MM.1S (cell line): ENCODE data around the gene TUBGCP3.
"Not testable (repeated sequence)": the region's sequence is repeated elsewhere in the genome, so short reads cannot be mapped to it uniquely, and the experiment has no call there.

Experiments used
- DNase-seq: peaks from one replicate; pipeline ENCODE4 v3.0.0-alpha.2; 2015
- H2AFZ ChIP-seq: fragments of 300-600 bp; sonication (generic); 2 replicates; pipeline ENCODE4 v1.6.0; 2016; ENCODE audit warnings: antibody characterized with exemption, low read length
- H3F3A ChIP-seq: fragments of 300-600 bp; sonication (generic); 2 replicates; pipeline ENCODE4 v1.6.1; 2016; ENCODE audit warnings: mild to moderate bottlenecking, antibody characterized with exemption, low read length, moderate library complexity, mixed read lengths; ENCODE audit not compliant: insufficient read depth
- H3K27ac ChIP-seq: fragments of 300-600 bp; sonication (generic); 2 replicates; pipeline ENCODE4 v1.5.1; 2016; ENCODE audit warnings: mild to moderate bottlenecking, low read length
- H3K27me3 ChIP-seq: fragments of 300-600 bp; sonication (generic); replicated peaks from 2 replicates; pipeline ENCODE4 v1.6.0; 2016; ENCODE audit warnings: low read length; ENCODE audit not compliant: insufficient read depth
- H3K36me3 ChIP-seq: fragments of 300-600 bp; sonication (generic); replicated peaks from 2 replicates; pipeline ENCODE4 v1.6.1; 2016; ENCODE audit warnings: mild to moderate bottlenecking, low read length, mixed read lengths; ENCODE audit not compliant: insufficient read depth
- H3K4me1 ChIP-seq: fragments of 300-600 bp; sonication (generic); 2 replicates; pipeline ENCODE4 v1.6.1; 2016; ENCODE audit warnings: low read length, mixed read lengths
- H3K4me2 ChIP-seq: fragments of 300-600 bp; sonication (generic); 2 replicates; pipeline ENCODE4 v1.6.0; 2016; ENCODE audit warnings: low read depth, low read length
- H3K4me3 ChIP-seq: fragments of 300-600 bp; sonication (generic); 2 replicates; pipeline ENCODE4 v1.5.1; 2016; ENCODE audit warnings: low read length, mixed read lengths
- H3K79me2 ChIP-seq: fragments of 300-600 bp; sonication (generic); 2 replicates; pipeline ENCODE4 v1.6.1; 2016; ENCODE audit warnings: mixed run types, low read length, mixed read lengths
- H3K9ac ChIP-seq: fragments of 300-600 bp; sonication (generic); 2 replicates; pipeline ENCODE4 v1.6.1; 2016; ENCODE audit warnings: low read length, mixed read lengths
- H3K9me2 ChIP-seq: fragments of 300-600 bp; sonication (generic); replicated peaks from 2 replicates; pipeline ENCODE4 v1.6.1; 2016; ENCODE audit warnings: mild to moderate bottlenecking, low read length, mixed read lengths; ENCODE audit not compliant: insufficient read depth
- H3K9me3 ChIP-seq: fragments of 300-600 bp; sonication (generic); replicated peaks from 2 replicates; pipeline ENCODE4 v1.6.1; 2016; ENCODE audit warnings: mild to moderate bottlenecking, low read length, mixed read lengths; ENCODE audit not compliant: insufficient read depth
- H4K20me1 ChIP-seq: fragments of 300-600 bp; sonication (generic); 2 replicates; pipeline ENCODE4 v1.6.1; 2016; ENCODE audit warnings: mild to moderate bottlenecking, low read length, moderate library complexity, mixed read lengths; ENCODE audit not compliant: insufficient read depth
- CTCF ChIP-seq: fragments of 300-600 bp; sonication (generic); IDR thresholded peaks from 2 replicates; pipeline ENCODE4 v1.5.1; 2016; ENCODE audit warnings: antibody characterized with exemption, low read length, mixed read lengths
- EZH2 ChIP-seq: fragments of 300-600 bp; sonication (generic); optimal IDR thresholded peaks from 2 replicates; pipeline ENCODE3; 2017; ENCODE audit warnings: low read depth, mild to moderate bottlenecking, antibody characterized with exemption, low read length, mixed read lengths
- EZH2phosphoT487 ChIP-seq: fragments of 300-600 bp; sonication (generic); IDR thresholded peaks from 2 replicates; pipeline ENCODE4 v1.6.1; 2018; ENCODE audit warnings: antibody characterized with exemption, low read length

Gene TUBGCP3

GRCh38 chr13:112554214-112554850 lies 33.6 kb downstream of the TUBGCP3 start:
- no peak for DNase-seq
- Histone ChIP-seq H3K27ac (no peak overlapping the region), H3K4me1 (no peaks in the 10 kb centered on the region), H3K4me3 (no peak overlapping the region), H3K9ac (no peak overlapping the region), H3K27me3 (no peaks in the 10 kb centered on the region), H3K9me3 (no peaks in the 10 kb centered on the region), H3K9me2 (no peaks in the 10 kb centered on the region), H3K36me3 (peaks cover 14% of the 10 kb centered on the region), H4K20me1 (0 out of 2 replicates have a peak, but pooled peaks cover under 1% of the 10 kb centered on the region), H3K4me2 (no peak overlapping the region), H3F3A (no peaks in the 10 kb centered on the region), H3K79me2 (peaks cover 30% of the 10 kb centered on the region), H2AFZ (no peak overlapping the region)
- no peak for TF ChIP-seq CTCF
- TF ChIP-seq EZH2 = no peak

- H2AFZ ChIP-seq, H3K9me2 ChIP-seq, H3F3A ChIP-seq, H3K4me2 ChIP-seq, H3K9ac ChIP-seq, H3K79me2 ChIP-seq, H4K20me1 ChIP-seq, H3K4me1 ChIP-seq, H3K27ac ChIP-seq, H3K9me3 ChIP-seq, H3K27me3 ChIP-seq, DNase-seq, H3K4me3 ChIP-seq: not testable (repeated sequence)
- H3K36me3 ChIP-seq = peaks cover 14% of the 10 kb centered on the region
Observed at GRCh38 chr13:112548975-112549374, 39.0 kb downstream of the TUBGCP3 start.

- H3K4me3 ChIP-seq = no peak overlapping the region
- H2AFZ ChIP-seq = no peak overlapping the region
- no peak overlapping the region for H3K9ac ChIP-seq
- H3K79me2 ChIP-seq = no peaks in the 10 kb centered on the region
- no peak for DNase-seq
- no peaks in the 10 kb centered on the region for H3K9me2 ChIP-seq
- no peaks in the 10 kb centered on the region for H3K27me3 ChIP-seq
- H3F3A ChIP-seq = no peaks in the 10 kb centered on the region
- H3K4me1 ChIP-seq = no peaks in the 10 kb centered on the region
- H3K9me3 ChIP-seq = no peaks in the 10 kb centered on the region
- H3K4me2 ChIP-seq = no peak overlapping the region
- no peaks in the 10 kb centered on the region; the same call in none of the 2 replicates for H4K20me1 ChIP-seq
- peaks cover 7% of the 10 kb centered on the region; the same call in 1 of the 2 replicates for H3K36me3 ChIP-seq
- H3K27ac ChIP-seq = no peak overlapping the region
- TF ChIP-seq CTCF = no peak
- no peak for TF ChIP-seq EZH2phosphoT487
- TF ChIP-seq EZH2 = no peak
Observed at GRCh38 chr13:112545856-112546255, 42.1 kb downstream of the TUBGCP3 start.

GRCh38 chr13:112532837-112533745 lies 54.9 kb downstream of the TUBGCP3 start:
- Histone ChIP-seq H3K27me3 (no peaks in the 10 kb centered on the region), H4K20me1 (no peaks in the 10 kb centered on the region), H3K9me2 (no peaks in the 10 kb centered on the region), H3K4me1 (no peaks in the 10 kb centered on the region), H3K79me2 (no peaks in the 10 kb centered on the region), H3K9ac (no peak overlapping the region), H3K36me3 (no peaks in the 10 kb centered on the region), H3K9me3 (no peaks in the 10 kb centered on the region), H3K27ac (no peak overlapping the region), H3K4me3 (no peak overlapping the region), H2AFZ (no peak overlapping the region), H3F3A (no peaks in the 10 kb centered on the region), H3K4me2 (no peak overlapping the region)
- no peak for DNase-seq
- TF ChIP-seq CTCF = no peak
